Neural cell (in vitro differentiated cells): ENCODE data around the gene RADIL. TPM values are rescaled to one million over a fixed set of nuclear protein-coding genes. Genes with fewer than 3 reads are reported as not detected.

ENCODE experiments used
- H2AFZ ChIP-seq: fragments of 200-600, 300-800 bp; sonication (generic), shearing (Covaris generic); 2 replicates; pipeline ENCODE4 v1.6.0; 2014; ENCODE audit warnings: low read depth, mild to moderate bottlenecking, antibody characterized with exemption, low read length, moderate library complexity
- H3F3A ChIP-seq: fragments of 200-600 bp; shearing (Covaris generic); 2 replicates; pipeline ENCODE4 v1.6.1; 2016; ENCODE audit warnings: mild to moderate bottlenecking, moderate library complexity, mixed read lengths, antibody characterized with exemption, low read length; ENCODE audit not compliant: insufficient read depth, poor library complexity, severe bottlenecking
- H3K27ac ChIP-seq: fragments of 200-600, 300-800 bp; sonication (generic), shearing (Covaris generic); 2 replicates; pipeline ENCODE4 v1.5.1; 2014; ENCODE audit warnings: mild to moderate bottlenecking, low read length, moderate library complexity
- H3K27me3 ChIP-seq: fragments of 300-800, 200-600 bp; sonication (generic), shearing (Covaris generic); 2 replicates; pipeline ENCODE4 v1.6.0; 2014; ENCODE audit warnings: mild to moderate bottlenecking, low read depth, low read length, moderate library complexity; ENCODE audit not compliant: insufficient read depth
- H3K36me3 ChIP-seq: fragments of 300-800, 200-600 bp; sonication (generic), shearing (Covaris generic); 2 replicates; pipeline ENCODE4 v1.5.1; 2014; ENCODE audit warnings: mild to moderate bottlenecking, antibody characterized with exemption, low read length, moderate library complexity; ENCODE audit not compliant: insufficient read depth
- H3K4me2 ChIP-seq: fragments of 300-800, 200-600 bp; sonication (generic), shearing (Covaris generic); 2 replicates; pipeline ENCODE4 v1.6.0; 2014; ENCODE audit warnings: mild to moderate bottlenecking, low read length
- H3K4me3 ChIP-seq: fragments of 300-800, 200-600 bp; sonication (generic), shearing (Covaris generic); 2 replicates; pipeline ENCODE4 v1.5.1; 2014; ENCODE audit warnings: mild to moderate bottlenecking, low read length, moderate library complexity
- H3K79me2 ChIP-seq: fragments of 200-600 bp; shearing (Covaris generic); replicated peaks from 2 replicates; pipeline ENCODE4 v1.6.0; 2014; ENCODE audit warnings: mild to moderate bottlenecking, low read length, moderate library complexity; ENCODE audit not compliant: insufficient read depth
- H3K9ac ChIP-seq: fragments of 300-800, 200-600 bp; sonication (generic), shearing (Covaris generic); 2 replicates; pipeline ENCODE4 v1.6.1; 2016; ENCODE audit warnings: mild to moderate bottlenecking, low read length, mixed read lengths
- H3K9me2 ChIP-seq: fragments of 200-600 bp; shearing (Covaris generic); 2 replicates; pipeline ENCODE4 v1.6.1; 2016; ENCODE audit warnings: mild to moderate bottlenecking, low read length, mixed read lengths; ENCODE audit not compliant: insufficient read depth
- H3K9me3 ChIP-seq: fragments of 200-600, 300-800 bp; sonication (generic), shearing (Covaris generic); 2 replicates; pipeline ENCODE4 v1.6.1; 2016; ENCODE audit warnings: mild to moderate bottlenecking, mixed run types, low read length, moderate library complexity, mixed read lengths
- H4K20me1 ChIP-seq: fragments of 200-600 bp; shearing (Covaris generic); 2 replicates; pipeline ENCODE4 v1.6.1; 2016; ENCODE audit warnings: mild to moderate bottlenecking, mixed run types; ENCODE audit not compliant: insufficient read depth
- EP300 ChIP-seq: fragments of 450-650 bp; conservative IDR thresholded peaks from 2 replicates; pipeline ENCODE4 v1.6.1; 2014; ENCODE audit warnings: antibody characterized with exemption, mild to moderate bottlenecking, moderate library complexity; ENCODE audit not compliant: poor library complexity, severe bottlenecking
- EZH2 ChIP-seq: fragments of 200-600, 300-800 bp; shearing (Covaris generic), sonication (generic); IDR thresholded peaks from 2 replicates; pipeline ENCODE4 v1.6.1; 2014; ENCODE audit warnings: antibody characterized with exemption, low read length, borderline replicate concordance, mild to moderate bottlenecking; ENCODE audit not compliant: insufficient read depth, poor library complexity, severe bottlenecking
- MXI1 ChIP-seq: fragments of 450-650 bp; conservative IDR thresholded peaks from 2 replicates; pipeline ENCODE4 v1.6.1; 2014; ENCODE audit warnings: antibody characterized with exemption, mild to moderate bottlenecking; ENCODE audit not compliant: poor library complexity, severe bottlenecking
- POLR2AphosphoS5 ChIP-seq: IDR thresholded peaks from 2 replicates; pipeline ENCODE4 v1.6.1; 2012
- RAD21 ChIP-seq: fragments of 450-650 bp; conservative IDR thresholded peaks from 2 replicates; pipeline ENCODE4 v1.6.1; 2014; ENCODE audit warnings: antibody characterized with exemption, mild to moderate bottlenecking, moderate library complexity
- SMC3 ChIP-seq: fragments of 450-650 bp; conservative IDR thresholded peaks from 2 replicates; pipeline ENCODE4 v1.6.1; 2014; ENCODE audit warnings: antibody characterized with exemption, mild to moderate bottlenecking, moderate library complexity; ENCODE audit not compliant: poor library complexity
- TAF1 ChIP-seq: IDR thresholded peaks from 2 replicates; pipeline ENCODE4 v1.6.1; 2012; ENCODE audit warnings: low read depth
- polyA plus RNA-seq: library from polyadenylated mRNA; depleted of rRNA; stranded (reverse); fragments of >200 nt; gene quantifications from 2 replicates; pipeline ENCODE4 v1.2.3, GENCODE V29; 2014
- TF ChIP-seq, protein P1 (sequence below): IDR thresholded peaks from 2 replicates; pipeline ENCODE4 v1.6.1; 2012; ENCODE audit warnings: borderline replicate concordance
- TF ChIP-seq, protein P2 (sequence below): fragments of 450-650 bp; IDR thresholded peaks from 2 replicates; pipeline ENCODE4 v1.5.1; 2014; ENCODE audit warnings: antibody characterized with exemption, mild to moderate bottlenecking, moderate library complexity; ENCODE audit not compliant: poor library complexity, severe bottlenecking

RADIL gene
- polyA plus RNA-seq, 1 donor from 2014 or later: 4.1 TPM

DNA sequence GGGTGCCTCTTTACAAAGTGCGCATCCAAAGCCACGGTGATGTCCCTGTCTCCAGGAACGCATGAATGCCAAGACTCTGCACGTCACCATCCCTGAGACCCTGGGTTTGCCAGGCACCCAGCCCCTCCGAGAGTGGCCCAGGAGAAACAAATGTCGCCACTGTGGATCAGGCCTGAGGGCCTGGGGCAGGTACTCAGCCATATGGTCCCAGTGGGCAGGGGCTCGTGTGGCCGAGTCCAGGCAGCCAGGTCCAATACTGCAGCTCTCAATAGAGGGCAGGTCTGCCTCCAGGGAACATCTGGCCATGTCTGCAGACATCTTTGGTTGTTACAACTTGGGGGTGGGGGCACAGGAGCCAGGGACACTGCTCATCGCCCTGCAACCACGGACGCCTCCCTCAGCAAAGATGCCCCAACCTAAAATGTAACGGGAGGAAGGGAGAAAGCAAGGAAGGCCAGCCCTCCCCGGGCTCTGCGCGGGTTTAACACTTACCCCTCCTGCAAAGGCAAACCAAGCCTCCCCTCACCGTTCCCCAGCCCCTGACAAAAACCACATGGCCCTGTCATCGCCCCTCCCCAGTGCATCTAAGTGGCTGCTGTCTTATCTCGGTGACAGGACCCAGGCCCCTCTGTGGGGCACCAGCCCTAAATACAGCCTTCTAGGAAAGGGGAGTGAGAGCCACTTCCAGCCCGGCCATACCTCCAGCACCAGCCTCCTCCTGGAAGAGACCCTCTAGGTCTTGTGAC, 11.4 kb downstream of the RADIL start:
- H3K9me3 ChIP-seq: no peaks in the 10 kb centered on the region
- no peaks in the 10 kb centered on the region for H3K27me3 ChIP-seq
- no peaks in the 10 kb centered on the region for H3K79me2 ChIP-seq
- H2AFZ ChIP-seq: no peak overlapping the region
- H3K27ac ChIP-seq: no peak overlapping the region
- TF ChIP-seq EZH2: no peak
- TF ChIP-seq MXI1: no peak
- TF ChIP-seq, protein P1, sequence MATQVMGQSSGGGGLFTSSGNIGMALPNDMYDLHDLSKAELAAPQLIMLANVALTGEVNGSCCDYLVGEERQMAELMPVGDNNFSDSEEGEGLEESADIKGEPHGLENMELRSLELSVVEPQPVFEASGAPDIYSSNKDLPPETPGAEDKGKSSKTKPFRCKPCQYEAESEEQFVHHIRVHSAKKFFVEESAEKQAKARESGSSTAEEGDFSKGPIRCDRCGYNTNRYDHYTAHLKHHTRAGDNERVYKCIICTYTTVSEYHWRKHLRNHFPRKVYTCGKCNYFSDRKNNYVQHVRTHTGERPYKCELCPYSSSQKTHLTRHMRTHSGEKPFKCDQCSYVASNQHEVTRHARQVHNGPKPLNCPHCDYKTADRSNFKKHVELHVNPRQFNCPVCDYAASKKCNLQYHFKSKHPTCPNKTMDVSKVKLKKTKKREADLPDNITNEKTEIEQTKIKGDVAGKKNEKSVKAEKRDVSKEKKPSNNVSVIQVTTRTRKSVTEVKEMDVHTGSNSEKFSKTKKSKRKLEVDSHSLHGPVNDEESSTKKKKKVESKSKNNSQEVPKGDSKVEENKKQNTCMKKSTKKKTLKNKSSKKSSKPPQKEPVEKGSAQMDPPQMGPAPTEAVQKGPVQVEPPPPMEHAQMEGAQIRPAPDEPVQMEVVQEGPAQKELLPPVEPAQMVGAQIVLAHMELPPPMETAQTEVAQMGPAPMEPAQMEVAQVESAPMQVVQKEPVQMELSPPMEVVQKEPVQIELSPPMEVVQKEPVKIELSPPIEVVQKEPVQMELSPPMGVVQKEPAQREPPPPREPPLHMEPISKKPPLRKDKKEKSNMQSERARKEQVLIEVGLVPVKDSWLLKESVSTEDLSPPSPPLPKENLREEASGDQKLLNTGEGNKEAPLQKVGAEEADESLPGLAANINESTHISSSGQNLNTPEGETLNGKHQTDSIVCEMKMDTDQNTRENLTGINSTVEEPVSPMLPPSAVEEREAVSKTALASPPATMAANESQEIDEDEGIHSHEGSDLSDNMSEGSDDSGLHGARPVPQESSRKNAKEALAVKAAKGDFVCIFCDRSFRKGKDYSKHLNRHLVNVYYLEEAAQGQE: no peak
- no peak for TF ChIP-seq EP300
- no peak for TF ChIP-seq TAF1
- TF ChIP-seq SMC3: no peak
- no peak for TF ChIP-seq POLR2AphosphoS5
- TF ChIP-seq, protein P2, sequence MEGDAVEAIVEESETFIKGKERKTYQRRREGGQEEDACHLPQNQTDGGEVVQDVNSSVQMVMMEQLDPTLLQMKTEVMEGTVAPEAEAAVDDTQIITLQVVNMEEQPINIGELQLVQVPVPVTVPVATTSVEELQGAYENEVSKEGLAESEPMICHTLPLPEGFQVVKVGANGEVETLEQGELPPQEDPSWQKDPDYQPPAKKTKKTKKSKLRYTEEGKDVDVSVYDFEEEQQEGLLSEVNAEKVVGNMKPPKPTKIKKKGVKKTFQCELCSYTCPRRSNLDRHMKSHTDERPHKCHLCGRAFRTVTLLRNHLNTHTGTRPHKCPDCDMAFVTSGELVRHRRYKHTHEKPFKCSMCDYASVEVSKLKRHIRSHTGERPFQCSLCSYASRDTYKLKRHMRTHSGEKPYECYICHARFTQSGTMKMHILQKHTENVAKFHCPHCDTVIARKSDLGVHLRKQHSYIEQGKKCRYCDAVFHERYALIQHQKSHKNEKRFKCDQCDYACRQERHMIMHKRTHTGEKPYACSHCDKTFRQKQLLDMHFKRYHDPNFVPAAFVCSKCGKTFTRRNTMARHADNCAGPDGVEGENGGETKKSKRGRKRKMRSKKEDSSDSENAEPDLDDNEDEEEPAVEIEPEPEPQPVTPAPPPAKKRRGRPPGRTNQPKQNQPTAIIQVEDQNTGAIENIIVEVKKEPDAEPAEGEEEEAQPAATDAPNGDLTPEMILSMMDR: no peak
- no peak for TF ChIP-seq RAD21
- H3K4me2 ChIP-seq: no peak overlapping the region
- no peaks in the 10 kb centered on the region for H3K9me2 ChIP-seq
- no peaks in the 10 kb centered on the region for H3F3A ChIP-seq
- H4K20me1 ChIP-seq: no peaks in the 10 kb centered on the region
- no peak overlapping the region for H3K4me3 ChIP-seq
- no peaks in the 10 kb centered on the region for H3K36me3 ChIP-seq
- no peak overlapping the region for H3K9ac ChIP-seq

DNA sequence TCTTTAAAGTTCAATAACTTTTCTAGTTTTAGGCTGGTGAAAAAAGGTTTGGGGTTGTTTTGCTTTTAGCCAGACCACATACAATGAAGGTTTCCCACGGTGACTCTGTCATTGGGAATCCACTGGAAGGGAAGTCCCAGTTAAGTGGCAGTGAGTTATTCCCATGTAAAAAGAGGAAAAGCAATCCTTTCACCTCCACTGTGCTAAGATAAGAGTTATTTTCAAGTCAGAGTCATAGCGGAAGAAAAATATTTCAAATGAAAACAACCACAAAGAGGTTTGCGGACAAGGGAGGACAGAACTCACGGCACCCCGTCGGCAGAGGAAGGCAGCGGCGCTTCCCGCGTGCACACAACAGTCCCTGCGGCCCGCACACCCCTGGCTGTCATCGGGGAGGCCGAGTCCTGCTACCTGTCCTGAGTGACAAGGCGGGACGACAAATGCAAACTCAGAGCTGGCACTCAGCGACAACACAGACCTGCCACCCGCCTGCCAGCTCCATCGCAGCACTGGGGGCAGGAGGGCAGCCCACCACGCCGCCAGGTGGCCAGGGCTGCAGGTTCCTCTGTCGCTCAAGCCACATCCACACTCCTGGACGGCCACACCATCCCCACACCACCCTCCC, 12.3 kb downstream of the RADIL start:
- no peak overlapping the region for H2AFZ ChIP-seq
- TF ChIP-seq, protein P2: no peak
- TF ChIP-seq POLR2AphosphoS5 (no peak), TAF1 (no peak), EP300 (no peak), EZH2 (no peak), RAD21 (no peak), MXI1 (no peak), SMC3 (no peak)
- TF ChIP-seq, protein P1: no peak
- H3K9ac ChIP-seq: no peak overlapping the region
- H3K27me3 ChIP-seq: no peaks in the 10 kb centered on the region
- H3K4me3 ChIP-seq: no peak overlapping the region
- no peaks in the 10 kb centered on the region for H3K9me3 ChIP-seq
- H3K36me3 ChIP-seq: no peaks in the 10 kb centered on the region
- no peaks in the 10 kb centered on the region for H3K9me2 ChIP-seq
- no peaks in the 10 kb centered on the region for H3F3A ChIP-seq
- no peaks in the 10 kb centered on the region for H4K20me1 ChIP-seq
- no peak overlapping the region for H3K27ac ChIP-seq
- no peaks in the 10 kb centered on the region for H3K79me2 ChIP-seq
- H3K4me2 ChIP-seq: no peak overlapping the region
